Astrocyte (in vitro differentiated cells and primary cell): Measurements from ENCODE around the gene JMJD7.

Experiments
- EZH2 ChIP-seq: IDR thresholded peaks from 2 replicates; pipeline ENCODE4 v1.6.1; 2012; ENCODE audit warnings: mild to moderate bottlenecking, low read length, inconsistent platforms; ENCODE audit not compliant: insufficient read depth
- TF ChIP-seq, protein P1 (sequence below): IDR thresholded peaks from 2 replicates; pipeline ENCODE4 v1.5.1; 2011; ENCODE audit warnings: low read depth, mild to moderate bottlenecking, inconsistent platforms, low read length, moderate library complexity; ENCODE audit not compliant: insufficient read depth

DNA sequence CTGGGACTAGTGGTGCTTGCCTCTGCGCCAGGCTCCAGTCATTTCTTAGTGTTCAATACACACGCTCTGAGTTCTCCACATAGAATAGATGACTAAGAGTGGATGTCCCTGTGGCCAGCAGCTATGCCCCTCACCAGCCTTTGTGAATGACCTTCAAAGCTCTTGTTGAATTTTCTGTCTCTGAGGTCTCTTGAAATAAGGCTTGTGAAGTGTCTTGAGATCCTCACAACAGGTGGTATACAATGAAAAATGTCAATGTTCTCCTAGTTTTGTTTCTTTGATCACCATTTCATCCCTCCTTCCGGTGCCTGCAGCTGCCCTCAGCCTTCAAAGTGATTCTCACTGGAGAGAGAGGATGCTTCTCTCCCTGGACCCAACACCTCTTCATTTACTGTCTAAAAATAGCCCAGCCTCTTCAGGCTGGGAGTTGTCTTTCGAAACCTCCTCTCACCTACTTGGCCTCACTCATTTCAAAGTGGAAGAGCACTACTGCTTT is 48.2 kb upstream of the JMJD7 start:
- TF ChIP-seq, protein P1, sequence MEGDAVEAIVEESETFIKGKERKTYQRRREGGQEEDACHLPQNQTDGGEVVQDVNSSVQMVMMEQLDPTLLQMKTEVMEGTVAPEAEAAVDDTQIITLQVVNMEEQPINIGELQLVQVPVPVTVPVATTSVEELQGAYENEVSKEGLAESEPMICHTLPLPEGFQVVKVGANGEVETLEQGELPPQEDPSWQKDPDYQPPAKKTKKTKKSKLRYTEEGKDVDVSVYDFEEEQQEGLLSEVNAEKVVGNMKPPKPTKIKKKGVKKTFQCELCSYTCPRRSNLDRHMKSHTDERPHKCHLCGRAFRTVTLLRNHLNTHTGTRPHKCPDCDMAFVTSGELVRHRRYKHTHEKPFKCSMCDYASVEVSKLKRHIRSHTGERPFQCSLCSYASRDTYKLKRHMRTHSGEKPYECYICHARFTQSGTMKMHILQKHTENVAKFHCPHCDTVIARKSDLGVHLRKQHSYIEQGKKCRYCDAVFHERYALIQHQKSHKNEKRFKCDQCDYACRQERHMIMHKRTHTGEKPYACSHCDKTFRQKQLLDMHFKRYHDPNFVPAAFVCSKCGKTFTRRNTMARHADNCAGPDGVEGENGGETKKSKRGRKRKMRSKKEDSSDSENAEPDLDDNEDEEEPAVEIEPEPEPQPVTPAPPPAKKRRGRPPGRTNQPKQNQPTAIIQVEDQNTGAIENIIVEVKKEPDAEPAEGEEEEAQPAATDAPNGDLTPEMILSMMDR: no peak
- no peak for TF ChIP-seq EZH2
